Inferior parietal cortex (tissue), 1 donor: ENCODE results near the gene GDPD1.

Experiments used
- DNase-seq: peaks from one replicate; pipeline ENCODE4 v3.0.0-alpha.2; 2016; ENCODE audit errors: extremely low spot score

The GDPD1 gene

GRCh38 chr17:59315866-59316265 lies 95.6 kb downstream of the GDPD1 start:
- DNase-seq, result no peak
